Endothelial cell of hepatic sinusoid (primary cell): ENCODE data around the gene RTTN.

Source experiments
- in situ Hi-C: cut with HindIII; loops from 2 replicates; pipeline ENCODE4 v1.10.0; 2017; ENCODE audit warnings: low sequenced_read_pairs

RTTN gene

GRCh38 chr18:70219688-70220087, 14.2 kb upstream of the RTTN start:
- in situ Hi-C loops: loop anchor here (25.0 kb wide), 1 partner anchor 218 kb away; no protein-coding TSS in a partner anchor

- in situ Hi-C loops: loop anchor here (25.0 kb wide), 1 partner anchor 221 kb away; no protein-coding TSS in a partner anchor
Observed at GRCh38 chr18:70216788-70217187, 11.3 kb upstream of the RTTN start.

GRCh38 chr18:70207181-70207580, 1.7 kb upstream of the RTTN start:
- in situ Hi-C loops: loop anchor here (25.0 kb wide), 1 partner anchor 230 kb away; no protein-coding TSS in a partner anchor

GRCh38 chr18:70200286-70200685, 5.2 kb downstream of the RTTN start:
- in situ Hi-C loops: loop anchor here (25.0 kb wide), 1 partner anchor 237 kb away; no protein-coding TSS in a partner anchor

- in situ Hi-C loops: no loop called here
Observed at GRCh38 chr18:70197844-70198243, 7.6 kb downstream of the RTTN start.

- in situ Hi-C loops: no loop called here
Observed at GRCh38 chr18:70197026-70197425, 8.5 kb downstream of the RTTN start.

GRCh38 chr18:70195852-70196434, 9.5 kb downstream of the RTTN start:
- in situ Hi-C loops: no loop called here

GRCh38 chr18:70195014-70195614, 10.4 kb downstream of the RTTN start:
- in situ Hi-C loops: no loop called here

- in situ Hi-C loops: no loop called here
Observed at GRCh38 chr18:70194227-70194890, 11.1 kb downstream of the RTTN start.

GRCh38 chr18:70190529-70190928, 15.0 kb downstream of the RTTN start:
- in situ Hi-C loops: no loop called here

GRCh38 chr18:70188113-70188512, 17.4 kb downstream of the RTTN start:
- in situ Hi-C loops: loop anchor here (5.0 kb wide), 2 partner anchors 59 to 61 kb away; no protein-coding TSS in a partner anchor

GRCh38 chr18:70183441-70183840, 22.0 kb downstream of the RTTN start:
- in situ Hi-C loops: no loop called here

- in situ Hi-C loops: no loop called here
Observed at GRCh38 chr18:70182548-70182947, 22.9 kb downstream of the RTTN start.

- in situ Hi-C loops: no loop called here
Observed at GRCh38 chr18:70181725-70182124, 23.8 kb downstream of the RTTN start.

GRCh38 chr18:70181015-70181414, 24.5 kb downstream of the RTTN start:
- in situ Hi-C loops: no loop called here

GRCh38 chr18:70176537-70176936, 28.9 kb downstream of the RTTN start:
- in situ Hi-C loops: no loop called here

- in situ Hi-C loops: no loop called here
Observed at GRCh38 chr18:70175216-70175615, 30.3 kb downstream of the RTTN start.

GRCh38 chr18:70172225-70172624, 33.3 kb downstream of the RTTN start:
- in situ Hi-C loops: no loop called here

GRCh38 chr18:70169747-70170146, 35.7 kb downstream of the RTTN start:
- in situ Hi-C loops: loop anchor here (5.0 kb wide), 1 partner anchor 52 kb away; no protein-coding TSS in a partner anchor

GRCh38 chr18:70166668-70167067, 38.8 kb downstream of the RTTN start:
- in situ Hi-C loops: loop anchor here (5.0 kb wide), 1 partner anchor 49 kb away; no protein-coding TSS in a partner anchor

GRCh38 chr18:70165936-70166335, 39.6 kb downstream of the RTTN start:
- in situ Hi-C loops: loop anchor here (5.0 kb wide), 1 partner anchor 49 kb away; no protein-coding TSS in a partner anchor
